ENCODE results near the gene PRKCI.

The PRKCI gene

DNA sequence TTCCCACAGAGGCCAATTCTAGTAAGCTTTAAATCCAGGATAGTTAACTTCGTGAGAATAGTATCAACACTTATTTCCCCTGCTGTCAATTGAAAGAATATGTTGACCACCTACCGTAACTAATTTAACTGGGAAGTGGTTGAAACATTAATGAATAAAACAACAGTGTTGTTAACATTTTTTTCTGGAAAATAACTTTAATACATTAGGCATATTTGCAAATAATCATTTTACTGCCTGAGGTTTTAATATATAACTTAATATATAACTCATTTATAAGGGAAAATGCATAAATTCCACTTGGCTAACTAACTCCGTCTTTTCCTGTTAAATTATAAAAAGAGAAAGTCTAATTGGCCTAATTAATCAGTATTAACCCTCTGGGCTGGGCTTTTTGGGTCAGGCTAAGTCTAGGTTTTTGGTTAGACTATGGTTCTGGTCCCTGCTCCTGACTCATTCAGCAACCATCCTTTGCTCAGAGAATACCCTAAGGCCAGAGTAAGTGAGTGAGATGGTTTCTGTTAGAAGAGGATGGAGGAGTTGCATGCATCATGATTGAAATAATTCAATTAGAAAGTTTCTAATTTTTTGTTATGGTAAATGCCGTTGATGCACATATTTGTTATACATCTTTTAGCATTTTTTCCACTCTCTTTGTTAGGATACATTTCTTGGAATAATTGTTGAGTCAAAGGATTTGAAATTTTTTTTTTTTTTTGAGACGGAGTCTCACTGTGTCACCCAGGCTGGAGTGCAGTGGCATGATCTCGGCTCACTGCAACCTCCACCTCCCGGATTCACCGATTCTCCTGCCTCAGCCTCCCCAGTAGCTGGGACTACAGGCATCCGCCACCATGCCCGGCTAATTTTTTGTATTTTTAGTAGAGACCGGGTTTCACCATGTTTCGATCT, 124.5 kb downstream of the PRKCI start:
- DNase-seq = no peak

DNA sequence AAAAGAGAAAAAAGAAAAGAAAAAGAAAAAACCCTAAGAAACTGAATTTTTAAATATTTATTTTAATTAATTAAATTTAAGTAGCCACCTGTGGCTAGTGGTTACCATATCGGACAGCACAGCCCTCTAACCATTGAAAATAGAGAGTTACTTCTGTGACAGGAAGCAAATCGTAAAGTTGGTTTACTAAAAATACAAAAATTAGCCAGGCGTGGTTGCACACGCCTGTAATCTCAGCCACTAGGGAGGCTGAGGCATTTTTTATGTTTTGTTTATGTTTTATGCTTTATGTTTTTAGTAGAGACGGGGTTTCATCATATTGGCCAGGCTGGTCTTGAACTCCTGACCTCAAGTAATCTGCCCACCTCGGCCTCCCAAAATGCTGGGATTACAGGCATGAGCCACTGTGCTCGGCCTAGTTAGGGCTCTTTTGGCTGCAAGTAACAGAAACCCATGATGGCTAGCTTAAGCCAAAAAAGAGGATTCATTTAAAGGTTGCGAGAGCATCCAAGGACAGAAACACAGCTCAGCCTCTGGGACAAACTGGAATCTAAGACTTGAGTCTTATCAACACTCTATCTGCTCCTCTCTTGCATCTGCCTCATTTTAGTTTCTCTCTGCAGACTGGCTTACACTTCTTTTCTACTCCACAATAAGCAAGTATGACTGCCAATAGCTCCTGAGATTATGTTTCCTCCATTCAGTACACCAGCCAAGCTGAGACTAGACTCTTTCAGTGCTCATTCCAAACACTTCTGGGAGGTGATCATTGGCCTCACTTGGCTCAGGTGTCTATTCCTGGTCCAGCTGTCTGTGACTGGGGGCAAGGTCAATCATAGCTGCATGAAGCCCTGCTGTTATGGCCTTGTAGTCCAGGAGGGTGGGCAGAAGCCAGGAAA, 128.5 kb downstream of the PRKCI start:
- no peak for DNase-seq

GRCh38 chr3:170352936-170353335, 130.7 kb downstream of the PRKCI start:
- no peak for DNase-seq

DNA sequence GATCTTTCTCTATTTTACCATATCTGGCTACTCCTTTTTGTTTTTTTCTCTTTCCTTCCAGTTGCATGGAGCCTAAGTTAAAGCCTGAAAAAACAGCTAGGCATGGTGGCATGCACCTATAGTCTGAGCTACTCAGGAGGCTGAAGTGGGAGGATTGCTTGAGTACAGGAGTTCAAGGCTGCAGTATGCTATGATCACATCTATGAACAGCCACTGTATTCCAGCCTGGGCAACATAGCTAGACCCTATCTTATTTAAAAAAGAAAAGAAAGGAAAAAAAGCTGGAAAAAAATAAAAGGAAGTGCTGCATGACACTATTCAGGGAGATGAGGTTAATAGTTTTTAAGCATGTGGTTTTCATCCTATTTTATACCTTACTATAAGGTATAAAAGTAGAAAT, 131.3 kb downstream of the PRKCI start:
- no peak for DNase-seq

GRCh38 chr3:170354760-170355159, 132.5 kb downstream of the PRKCI start:
- no peak for DNase-seq

Data from activated CD4-positive, alpha-beta T cell treated with anti-CD3 and anti-CD28 coated beads for 48 hours (primary cell).